Activated CD4-positive, alpha-beta T cell treated with anti-CD3 and anti-CD28 coated beads for 1 hour (primary cell): Measurements from ENCODE around the gene FXYD2.
A peak's percentile ranks its signal among the peaks of the same experiment; 100 is the strongest.
"Not testable (repeated sequence)": the region's sequence is repeated elsewhere in the genome, so short reads cannot be mapped to it uniquely, and the experiment has no call there.

Source experiments
- DNase-seq: peaks from one replicate; pipeline ENCODE4 v3.0.0-alpha.2; 2020

Gene FXYD2

DNA sequence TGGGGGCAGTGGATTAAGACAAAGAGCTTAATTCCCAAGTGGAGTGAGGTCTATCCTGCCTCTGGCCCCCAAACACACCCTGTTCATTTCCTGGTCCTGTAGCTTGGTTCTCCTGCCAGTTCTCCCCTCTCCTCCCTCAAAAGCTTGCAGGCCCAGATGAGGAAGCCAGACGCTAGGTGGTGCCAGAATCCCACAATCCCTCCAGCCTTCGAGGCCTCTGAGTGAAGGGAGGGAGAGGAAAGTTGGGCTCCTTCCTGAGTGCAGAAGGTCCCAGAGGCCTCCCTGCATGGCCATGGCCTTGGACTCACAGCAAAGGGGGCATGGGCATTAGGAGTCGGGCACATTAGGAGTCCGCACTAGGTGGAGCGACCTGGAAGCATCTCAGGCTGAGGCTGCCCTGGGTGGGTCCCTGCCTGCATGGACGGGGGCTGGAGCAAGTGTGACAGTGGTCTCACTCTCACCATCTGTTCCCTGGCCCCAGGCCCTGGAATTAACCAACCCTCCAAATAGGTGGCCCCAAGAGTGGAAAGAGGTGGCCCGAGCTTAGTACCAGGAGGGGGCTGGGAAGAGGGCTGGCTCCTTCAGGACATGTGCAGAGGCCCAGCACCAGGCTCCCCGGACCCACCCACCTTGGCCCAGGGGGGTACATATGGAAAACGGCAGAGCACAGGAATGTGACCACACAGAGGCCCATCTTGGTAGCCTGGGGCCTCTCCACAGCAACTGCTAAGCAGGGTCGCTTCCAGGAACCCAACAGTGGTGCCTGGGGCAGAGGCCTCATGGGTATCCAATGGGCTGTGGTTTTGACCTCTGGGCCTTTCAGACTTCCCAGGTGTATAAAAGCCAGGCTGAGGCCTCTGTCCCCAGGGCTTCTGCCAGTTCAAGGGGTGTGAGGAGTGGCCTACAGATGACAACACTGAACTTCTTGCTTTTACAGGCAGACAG, 5.2 kb downstream of the FXYD2 start:
- no peak for DNase-seq

GRCh38 chr11:117818041-117818873, 6.3 kb downstream of the FXYD2 start:
- DNase-seq = no peak

DNA sequence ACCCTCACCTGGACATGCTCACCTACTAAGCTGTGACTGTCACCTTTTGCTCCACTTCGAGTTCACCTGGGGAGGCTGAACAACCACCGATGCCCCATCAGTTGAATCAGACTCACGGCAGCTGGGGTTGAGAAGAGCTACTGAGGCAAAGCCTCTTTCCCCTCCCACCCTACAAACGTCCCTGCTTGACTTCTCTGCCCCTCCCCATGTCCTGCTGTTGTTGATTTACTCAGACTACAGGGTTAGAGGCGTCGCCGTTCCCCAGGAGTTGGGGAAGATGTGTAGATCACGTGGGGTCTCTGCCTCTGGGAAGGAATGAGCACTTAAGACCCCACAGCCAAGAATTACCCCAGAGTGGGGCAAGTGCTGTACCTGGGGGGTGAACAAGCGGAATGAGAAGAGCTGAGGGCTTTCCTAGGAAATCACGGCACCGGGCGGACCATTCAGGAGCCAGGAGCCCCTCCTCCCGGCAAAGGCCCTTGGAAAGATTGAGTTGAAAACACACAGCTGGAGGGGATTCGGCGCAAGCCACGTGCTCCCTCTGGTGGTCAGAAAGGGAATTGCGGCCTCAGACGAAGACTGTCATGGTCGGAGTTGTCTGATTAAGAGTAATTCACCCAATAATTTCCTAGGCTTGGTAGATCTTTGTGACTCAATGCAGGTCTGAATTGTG, 7.0 kb downstream of the FXYD2 start:
- DNase-seq = peak; percentile 78

GRCh38 chr11:117816846-117817367, 7.6 kb downstream of the FXYD2 start:
- DNase-seq = no peak

DNA sequence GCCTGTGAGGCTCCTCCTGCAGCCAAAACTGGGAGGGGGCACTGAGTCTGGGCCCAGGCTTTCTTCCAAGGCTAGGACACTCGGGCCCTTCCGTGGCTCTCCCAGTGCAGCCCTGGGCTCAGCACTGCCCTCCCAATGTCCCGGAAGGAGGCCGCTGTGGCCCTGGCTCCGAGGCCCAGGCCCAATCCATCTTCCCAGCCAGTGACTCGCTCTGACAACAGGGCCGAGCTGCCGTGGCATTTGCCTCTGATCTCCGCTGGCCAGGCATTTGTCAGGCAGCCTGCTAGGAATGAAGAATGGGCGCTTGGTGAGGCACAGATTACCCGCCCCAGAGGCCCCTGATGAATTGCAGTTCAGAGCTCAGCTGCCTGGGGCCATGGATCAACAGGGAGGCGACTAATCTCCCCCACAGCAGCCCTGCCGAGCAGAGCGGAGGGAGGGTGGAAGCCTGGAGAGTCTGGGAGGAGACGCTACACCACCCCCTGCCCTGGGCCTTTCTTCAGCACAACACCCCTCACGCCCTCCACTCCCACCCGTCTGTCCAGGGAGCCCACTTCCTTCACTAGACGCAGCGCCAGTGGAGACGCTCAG, 8.3 kb downstream of the FXYD2 start:
- DNase-seq = no peak

- DNase-seq = peak; percentile 55
These were observed 9.2 kb downstream of the FXYD2 start for GRCh38 chr11:117815262-117815803.

DNA sequence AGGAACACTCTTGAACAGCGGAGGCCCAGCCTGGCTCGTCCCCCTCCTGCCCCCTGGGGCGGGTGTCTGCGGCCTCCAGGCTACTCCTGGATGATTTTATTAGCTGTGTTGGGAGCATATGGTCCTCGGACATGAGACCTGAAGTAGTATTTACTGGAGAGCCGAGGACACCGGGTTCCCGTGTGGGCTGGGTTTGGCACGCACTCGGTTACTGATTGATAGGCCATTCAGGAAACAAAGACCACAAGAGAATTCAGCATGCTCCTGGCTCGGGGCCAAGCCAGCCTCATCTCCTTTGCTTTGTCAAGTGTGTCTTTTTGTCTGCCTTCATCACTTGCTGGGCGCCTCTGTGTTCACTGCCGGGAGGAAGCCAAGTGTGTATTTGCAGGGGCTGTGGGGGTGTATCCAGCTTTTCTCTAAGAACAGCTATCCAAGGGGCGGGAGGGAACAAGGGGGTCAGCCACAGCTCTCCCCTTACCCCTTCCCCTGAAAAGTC, 9.7 kb downstream of the FXYD2 start:
- DNase-seq = peak; percentile 70

DNA sequence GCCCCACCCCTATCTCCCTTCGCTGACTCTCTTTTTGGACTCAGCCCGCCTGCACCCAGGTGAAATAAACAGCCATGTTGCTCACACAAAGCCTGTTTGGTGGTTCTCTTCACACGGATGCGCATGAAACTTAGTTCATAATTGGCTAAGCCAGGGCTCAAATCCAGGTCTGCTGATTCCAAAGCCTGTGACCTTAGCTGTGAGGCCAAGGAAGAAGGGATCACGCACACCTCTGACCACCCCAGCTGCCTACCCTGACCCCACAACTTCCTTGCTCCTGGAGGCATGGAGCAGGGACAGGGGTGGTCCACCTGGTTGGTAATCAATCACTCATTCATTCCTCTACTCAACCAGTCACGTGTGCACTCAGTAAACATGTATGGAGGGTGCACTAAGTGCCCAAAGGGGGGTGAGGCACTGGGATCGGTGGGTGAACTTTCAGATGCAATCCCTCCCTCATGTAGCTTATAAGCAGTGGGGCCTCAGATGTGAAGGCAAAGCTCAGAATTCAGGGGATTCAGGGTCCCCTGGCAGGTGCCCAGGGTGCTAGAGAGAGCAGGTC, 10.3 kb downstream of the FXYD2 start:
- DNase-seq = no peak

DNA sequence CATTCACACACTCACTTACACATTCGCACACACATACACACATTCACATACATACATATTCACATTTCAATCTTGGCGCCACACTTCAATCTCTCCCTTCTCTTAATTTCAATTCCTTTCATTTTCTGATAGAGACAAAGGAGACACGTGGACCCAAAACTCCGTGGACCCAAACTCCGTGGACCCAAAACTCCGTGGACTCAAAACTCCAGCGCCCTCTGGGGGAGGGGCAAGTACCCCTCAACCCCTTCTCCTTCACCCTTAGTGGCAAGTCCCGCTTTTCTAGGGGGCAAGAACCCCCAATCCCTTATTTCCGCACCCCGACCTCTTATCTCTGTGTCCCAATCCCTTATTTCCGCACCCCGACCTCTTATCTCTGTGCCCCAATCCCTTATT, 14.5 kb downstream of the FXYD2 start:
- DNase-seq = not testable (repeated sequence)

- DNase-seq = no peak
These were observed 15.1 kb downstream of the FXYD2 start for GRCh38 chr11:117809236-117810055.

DNA sequence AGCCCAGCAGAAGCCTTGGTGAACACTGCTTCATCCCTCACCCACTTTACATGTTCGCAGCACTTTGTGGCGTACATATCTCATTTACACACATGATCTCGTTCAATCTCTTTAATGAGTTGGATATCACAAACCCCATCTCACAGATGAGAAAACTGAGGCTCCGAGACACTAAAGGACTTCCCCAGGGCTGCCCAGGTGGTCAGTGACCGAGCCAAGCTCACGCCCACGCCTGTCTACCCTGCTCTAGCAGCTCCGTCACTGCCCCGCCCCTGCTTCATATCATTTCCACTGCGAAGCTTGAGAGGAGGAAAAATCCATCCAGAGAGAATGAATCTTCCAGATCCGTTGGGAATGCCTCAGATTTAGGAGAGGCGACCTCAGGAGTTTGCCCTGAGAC, 15.8 kb downstream of the FXYD2 start:
- DNase-seq = no peak

GRCh38 chr11:117807482-117808327, 16.8 kb downstream of the FXYD2 start:
- peak; percentile 66 for DNase-seq

DNA sequence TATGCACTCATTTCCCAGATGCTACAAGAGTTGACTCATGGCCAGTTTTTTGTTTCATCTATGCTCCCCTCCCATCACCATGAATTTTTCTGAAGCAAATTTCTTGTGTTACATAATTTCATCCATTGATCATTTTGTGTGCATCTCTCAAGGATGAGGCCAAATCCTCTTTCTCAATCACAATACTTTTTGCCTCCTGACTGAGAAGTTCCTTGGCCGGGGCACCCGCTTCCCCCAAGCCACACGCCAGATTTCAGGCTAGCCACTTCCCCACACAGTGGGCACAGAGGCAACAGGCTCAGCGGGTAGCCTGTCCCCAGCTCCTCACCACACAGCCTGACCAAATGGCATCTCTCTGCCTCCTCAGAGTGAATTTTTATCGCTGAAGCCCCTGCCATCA, 17.7 kb downstream of the FXYD2 start:
- no peak for DNase-seq

- no peak for DNase-seq
These were observed 19.5 kb downstream of the FXYD2 start for GRCh38 chr11:117805045-117805444.

DNA sequence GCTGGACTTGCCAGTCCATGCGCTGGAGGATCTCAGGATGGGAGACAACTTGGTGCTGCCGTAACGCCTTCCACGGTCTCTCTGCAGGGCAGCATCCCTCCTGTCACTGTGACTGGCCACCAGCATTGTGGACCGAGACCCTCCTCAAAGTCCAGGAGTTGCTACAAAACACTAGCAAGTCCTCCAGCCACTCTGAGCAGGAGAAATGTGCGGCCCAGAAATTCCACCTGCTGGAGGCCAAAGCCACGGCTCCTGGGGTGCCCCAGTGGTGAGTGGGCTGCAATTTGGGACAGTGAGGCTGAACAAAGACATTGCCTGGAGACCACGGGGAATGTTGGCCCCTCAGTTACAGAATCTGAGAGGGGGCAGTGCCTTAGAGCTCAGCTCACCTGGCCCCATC, 20.6 kb downstream of the FXYD2 start:
- DNase-seq = no peak

GRCh38 chr11:117799634-117800033, 24.9 kb downstream of the FXYD2 start:
- DNase-seq = no peak

DNA sequence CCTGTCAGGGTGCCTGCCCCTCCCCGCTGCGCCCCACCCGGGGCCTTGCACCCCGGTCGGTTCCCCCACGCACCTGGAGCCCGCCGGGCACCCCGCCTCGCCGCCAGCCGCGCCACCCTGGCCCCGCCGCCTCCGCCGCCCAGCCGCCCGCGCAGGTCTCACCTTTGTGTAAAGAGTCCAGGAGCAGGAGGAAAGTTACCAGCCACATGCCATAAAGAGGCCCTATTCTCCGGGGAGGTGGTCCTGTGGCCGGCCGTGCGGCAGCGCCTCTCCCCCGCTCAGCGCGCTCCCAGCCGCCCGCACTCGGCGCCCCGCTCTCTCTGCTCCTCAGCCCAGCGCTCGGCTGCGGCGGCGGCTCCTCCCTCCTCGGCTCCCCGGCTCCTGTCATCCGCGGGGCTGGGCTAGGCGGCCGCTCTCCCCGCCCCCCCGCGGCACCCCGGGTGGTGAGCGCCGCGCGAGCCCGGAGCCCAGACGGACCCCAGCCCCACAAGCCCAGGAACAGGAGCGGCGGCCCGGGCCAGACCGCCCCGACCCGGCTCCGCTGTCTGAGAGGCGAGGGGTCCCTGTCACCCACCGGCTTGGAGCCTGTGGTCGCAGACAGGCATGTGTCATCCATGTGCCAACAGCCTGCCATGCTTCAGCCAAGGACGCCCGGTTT, 27.5 kb downstream of the FXYD2 start, which contains the start of gene DSCAML1:
Gene DSCAML1 (minus strand): TSS at position 345 of the 658 bp plus-strand sequence. CDS start 137 bp downstream, at position 208.
- peak; percentile 36 for DNase-seq

- DNase-seq = no peak
These were observed 28.1 kb downstream of the FXYD2 start for GRCh38 chr11:117796456-117796871.
